SK-N-SH treated with all-trans-retinoic acid at 6 μM for 48 hours (cell line): ENCODE results near the gene MAN1A2.

Experiments used
- ATAC-seq: fragments of 200-7000 bp; cut with Tn5 transposase; 3 replicates; pipeline ENCODE4 v1.9.1; 2020; ENCODE audit warnings: mild to moderate bottlenecking, moderate library complexity
- ARNTL ChIP-seq: fragments of 450-650 bp; formaldehyde crosslinking; IDR thresholded peaks from 2 replicates; pipeline ENCODE4 v1.5.0; 2020; ENCODE audit warnings: low read depth, mild to moderate bottlenecking, moderate library complexity, borderline replicate concordance
- BACH2 ChIP-seq: fragments of 250-450 bp; sonication (Bioruptor Pico); IDR thresholded peaks from 2 replicates; pipeline ENCODE4 v1.9.0; 2021; ENCODE audit warnings: mild to moderate bottlenecking, borderline replicate concordance
- ESRRG ChIP-seq: fragments of 250-450 bp; sonication (Bioruptor Pico); IDR thresholded peaks from 2 replicates; pipeline ENCODE4 v1.6.1; 2021; ENCODE audit warnings: mild to moderate bottlenecking
- GLIS3 ChIP-seq: fragments of 250-450 bp; sonication (Bioruptor Pico); IDR thresholded peaks from 2 replicates; pipeline ENCODE4 v1.5.0; 2020; ENCODE audit warnings: mild to moderate bottlenecking, moderate library complexity
- ISL1 ChIP-seq: fragments of 250-450 bp; sonication (Bioruptor Pico); IDR thresholded peaks from 2 replicates; pipeline ENCODE4 v2.1.2; 2022; ENCODE audit warnings: mild to moderate bottlenecking, moderate library complexity
- OSR1 ChIP-seq: fragments of 250-450 bp; sonication (Bioruptor Pico); IDR thresholded peaks from 2 replicates; pipeline ENCODE4 v1.8.0; 2022; ENCODE audit warnings: moderate library complexity, mild to moderate bottlenecking, inconsistent platforms
- PPARA ChIP-seq: fragments of 250-450 bp; sonication (Bioruptor Pico); IDR thresholded peaks from 2 replicates; pipeline ENCODE4 v1.5.0; 2020; ENCODE audit warnings: mild to moderate bottlenecking, borderline replicate concordance
- RARB ChIP-seq: fragments of 250-450 bp; sonication (Bioruptor Pico); IDR thresholded peaks from 2 replicates; pipeline ENCODE4 v1.8.0; 2021; ENCODE audit warnings: mild to moderate bottlenecking, moderate library complexity
- SNAI2 ChIP-seq: fragments of 250-450 bp; sonication (Bioruptor Pico); IDR thresholded peaks from 2 replicates; pipeline ENCODE4 v1.5.0; 2020; ENCODE audit warnings: mild to moderate bottlenecking, moderate library complexity
- TCF4 ChIP-seq: fragments of 250-450 bp; sonication (Bioruptor Pico); IDR thresholded peaks from 2 replicates; pipeline ENCODE4 v1.8.0; 2021; ENCODE audit warnings: mild to moderate bottlenecking, moderate library complexity, borderline replicate concordance
- TOX ChIP-seq: fragments of 250-450 bp; sonication (Bioruptor Pico); IDR thresholded peaks from 2 replicates; pipeline ENCODE4 v1.8.0; 2021; ENCODE audit warnings: mild to moderate bottlenecking, moderate library complexity, borderline replicate concordance
- ZC3H10 ChIP-seq: fragments of 250-450 bp; sonication (Bioruptor Pico); IDR thresholded peaks from 2 replicates; pipeline ENCODE4 v1.5.1; 2021; ENCODE audit warnings: mild to moderate bottlenecking, moderate library complexity
- ZFP3 ChIP-seq: fragments of 250-450 bp; sonication (Bioruptor Pico); IDR thresholded peaks from 2 replicates; pipeline ENCODE4 v1.5.0; 2020; ENCODE audit warnings: mild to moderate bottlenecking, moderate library complexity
- ZFP30 ChIP-seq: fragments of 450-650 bp; formaldehyde crosslinking; IDR thresholded peaks from 2 replicates; pipeline ENCODE4 v1.5.0; 2022; ENCODE audit warnings: mild to moderate bottlenecking, moderate library complexity
- ZNF565 ChIP-seq: fragments of 450-650 bp; formaldehyde crosslinking; conservative IDR thresholded peaks from 2 replicates; pipeline ENCODE4 v1.5.0; 2020; ENCODE audit warnings: low read depth, mild to moderate bottlenecking, moderate library complexity
- ZNF70 ChIP-seq: fragments of 450-650 bp; formaldehyde crosslinking; IDR thresholded peaks from 2 replicates; pipeline ENCODE4 v1.5.0; 2020; ENCODE audit warnings: mild to moderate bottlenecking, moderate library complexity
- ZNF8 ChIP-seq: fragments of 450-650 bp; formaldehyde crosslinking; IDR thresholded peaks from 2 replicates; pipeline ENCODE4 v1.5.0; 2020; ENCODE audit warnings: mild to moderate bottlenecking, moderate library complexity
- TF ChIP-seq, protein P1 (sequence below): fragments of 250-450 bp; sonication (Bioruptor Pico); IDR thresholded peaks from 2 replicates; pipeline ENCODE4 v1.8.0; 2020; ENCODE audit warnings: mild to moderate bottlenecking, moderate library complexity, borderline replicate concordance
- TF ChIP-seq, protein P2 (sequence below): fragments of 250-450 bp; sonication (Bioruptor Pico); IDR thresholded peaks from 2 replicates; pipeline ENCODE4 v1.5.1; 2020; ENCODE audit warnings: low read depth, mild to moderate bottlenecking, moderate library complexity
- TF ChIP-seq, protein P3 (sequence below): fragments of 250-450 bp; sonication (Bioruptor Pico); IDR thresholded peaks from 2 replicates; pipeline ENCODE4 v1.5.0; 2020; ENCODE audit warnings: mild to moderate bottlenecking, moderate library complexity
- TF ChIP-seq, protein P4 (sequence below): fragments of 250-450 bp; sonication (Bioruptor Pico); IDR thresholded peaks from 2 replicates; pipeline ENCODE4 v1.8.0; 2021; ENCODE audit warnings: low read depth, mild to moderate bottlenecking, moderate library complexity, borderline replicate concordance

MAN1A2 gene

DNA sequence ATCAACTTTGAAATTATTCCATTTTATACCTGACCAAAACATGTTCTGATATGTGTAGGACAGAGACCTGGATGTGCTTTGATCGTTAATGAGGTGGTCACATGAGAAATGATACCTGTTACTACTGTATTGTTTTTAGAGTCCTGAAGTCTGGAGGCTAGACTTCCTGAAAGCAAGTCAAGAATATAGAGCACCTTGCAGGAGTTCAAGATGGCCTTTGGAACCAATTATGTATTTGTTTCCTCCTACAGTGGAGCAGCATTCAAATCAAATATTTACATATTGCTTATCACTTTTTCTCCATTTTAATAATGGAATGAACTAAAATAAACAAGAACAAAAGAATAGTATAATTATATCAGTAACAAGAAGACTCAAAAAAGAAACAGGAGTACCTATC lies 155.9 kb downstream of the MAN1A2 start (continued):
- TF ChIP-seq, protein P1, sequence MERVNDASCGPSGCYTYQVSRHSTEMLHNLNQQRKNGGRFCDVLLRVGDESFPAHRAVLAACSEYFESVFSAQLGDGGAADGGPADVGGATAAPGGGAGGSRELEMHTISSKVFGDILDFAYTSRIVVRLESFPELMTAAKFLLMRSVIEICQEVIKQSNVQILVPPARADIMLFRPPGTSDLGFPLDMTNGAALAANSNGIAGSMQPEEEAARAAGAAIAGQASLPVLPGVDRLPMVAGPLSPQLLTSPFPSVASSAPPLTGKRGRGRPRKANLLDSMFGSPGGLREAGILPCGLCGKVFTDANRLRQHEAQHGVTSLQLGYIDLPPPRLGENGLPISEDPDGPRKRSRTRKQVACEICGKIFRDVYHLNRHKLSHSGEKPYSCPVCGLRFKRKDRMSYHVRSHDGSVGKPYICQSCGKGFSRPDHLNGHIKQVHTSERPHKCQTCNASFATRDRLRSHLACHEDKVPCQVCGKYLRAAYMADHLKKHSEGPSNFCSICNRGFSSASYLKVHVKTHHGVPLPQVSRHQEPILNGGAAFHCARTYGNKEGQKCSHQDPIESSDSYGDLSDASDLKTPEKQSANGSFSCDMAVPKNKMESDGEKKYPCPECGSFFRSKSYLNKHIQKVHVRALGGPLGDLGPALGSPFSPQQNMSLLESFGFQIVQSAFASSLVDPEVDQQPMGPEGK, result no peak
- TF ChIP-seq PPARA (no peak), OSR1 (CRISPR knock-in tag) (no peak)
- TF ChIP-seq, protein P2, sequence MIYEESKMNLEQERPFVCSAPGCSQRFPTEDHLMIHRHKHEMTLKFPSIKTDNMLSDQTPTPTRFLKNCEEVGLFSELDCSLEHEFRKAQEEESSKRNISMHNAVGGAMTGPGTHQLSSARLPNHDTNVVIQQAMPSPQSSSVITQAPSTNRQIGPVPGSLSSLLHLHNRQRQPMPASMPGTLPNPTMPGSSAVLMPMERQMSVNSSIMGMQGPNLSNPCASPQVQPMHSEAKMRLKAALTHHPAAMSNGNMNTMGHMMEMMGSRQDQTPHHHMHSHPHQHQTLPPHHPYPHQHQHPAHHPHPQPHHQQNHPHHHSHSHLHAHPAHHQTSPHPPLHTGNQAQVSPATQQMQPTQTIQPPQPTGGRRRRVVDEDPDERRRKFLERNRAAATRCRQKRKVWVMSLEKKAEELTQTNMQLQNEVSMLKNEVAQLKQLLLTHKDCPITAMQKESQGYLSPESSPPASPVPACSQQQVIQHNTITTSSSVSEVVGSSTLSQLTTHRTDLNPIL (CRISPR knock-in tag), result no peak

DNA sequence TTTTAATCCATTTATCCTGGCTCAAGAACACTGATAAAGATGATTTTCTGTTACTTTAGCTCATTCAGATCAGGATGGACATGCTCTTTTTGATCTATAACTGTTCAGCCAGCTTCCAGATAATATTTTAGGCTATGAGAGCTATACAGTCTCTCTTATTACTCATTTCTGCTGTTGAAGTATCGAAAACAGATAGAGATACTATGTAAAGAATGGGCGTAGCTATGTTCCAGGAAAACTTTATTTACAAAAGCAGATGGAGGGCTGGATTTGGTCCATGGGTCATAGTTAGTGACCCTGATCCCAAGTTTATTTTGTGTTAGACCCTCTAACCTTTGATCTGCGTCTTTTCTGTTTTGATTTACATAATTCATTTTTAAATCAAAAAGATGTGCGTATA lies 159.8 kb downstream of the MAN1A2 start:
- no peak for ATAC-seq
- TF ChIP-seq ZFP3 (CRISPR knock-in tag) (no peak), BACH2 (no peak), OSR1 (CRISPR knock-in tag) (no peak), ZC3H10 (CRISPR knock-in tag) (no peak), ZNF565 (no peak)
- TF ChIP-seq, protein P1, result no peak
- TF ChIP-seq, all 23 proteins: peak for 0

DNA sequence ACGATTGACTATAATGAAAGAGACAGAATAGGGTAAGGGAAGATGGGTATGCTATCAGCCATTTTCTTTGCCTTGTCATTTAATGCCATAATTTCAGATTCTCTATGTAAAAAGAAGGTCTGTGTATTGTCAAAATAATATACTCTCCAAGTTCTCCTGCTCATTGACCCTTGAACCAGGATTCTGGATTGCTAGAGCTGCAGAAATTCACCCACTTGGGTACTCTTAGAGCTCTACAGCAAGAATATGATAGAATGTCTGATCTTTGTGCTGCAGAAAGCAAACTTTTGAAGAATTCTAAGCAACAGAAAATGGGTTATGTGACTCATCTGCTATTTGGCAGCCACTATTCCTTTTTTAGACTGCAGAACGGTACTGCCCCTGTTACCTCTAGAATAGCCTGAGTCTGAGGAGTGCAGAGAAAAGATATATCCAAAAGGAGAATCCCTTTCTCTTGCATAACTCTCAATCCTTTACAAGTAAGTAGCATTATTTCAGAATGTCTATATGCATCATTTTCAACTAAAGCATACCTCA lies 160.4 kb downstream of the MAN1A2 start:
- TF ChIP-seq OSR1 (CRISPR knock-in tag), result no peak
- TF ChIP-seq ZFP30 (CRISPR knock-in tag), result no peak
- no peak for TF ChIP-seq ZFP3 (CRISPR knock-in tag)
- no peak for TF ChIP-seq ARNTL (CRISPR knock-in tag)
- TF ChIP-seq ZNF8 (CRISPR knock-in tag), result no peak
- no peak for TF ChIP-seq ESRRG
- TF ChIP-seq, protein P1, result no peak
- TF ChIP-seq SNAI2 (CRISPR knock-in tag), result no peak
- TF ChIP-seq, protein P3, sequence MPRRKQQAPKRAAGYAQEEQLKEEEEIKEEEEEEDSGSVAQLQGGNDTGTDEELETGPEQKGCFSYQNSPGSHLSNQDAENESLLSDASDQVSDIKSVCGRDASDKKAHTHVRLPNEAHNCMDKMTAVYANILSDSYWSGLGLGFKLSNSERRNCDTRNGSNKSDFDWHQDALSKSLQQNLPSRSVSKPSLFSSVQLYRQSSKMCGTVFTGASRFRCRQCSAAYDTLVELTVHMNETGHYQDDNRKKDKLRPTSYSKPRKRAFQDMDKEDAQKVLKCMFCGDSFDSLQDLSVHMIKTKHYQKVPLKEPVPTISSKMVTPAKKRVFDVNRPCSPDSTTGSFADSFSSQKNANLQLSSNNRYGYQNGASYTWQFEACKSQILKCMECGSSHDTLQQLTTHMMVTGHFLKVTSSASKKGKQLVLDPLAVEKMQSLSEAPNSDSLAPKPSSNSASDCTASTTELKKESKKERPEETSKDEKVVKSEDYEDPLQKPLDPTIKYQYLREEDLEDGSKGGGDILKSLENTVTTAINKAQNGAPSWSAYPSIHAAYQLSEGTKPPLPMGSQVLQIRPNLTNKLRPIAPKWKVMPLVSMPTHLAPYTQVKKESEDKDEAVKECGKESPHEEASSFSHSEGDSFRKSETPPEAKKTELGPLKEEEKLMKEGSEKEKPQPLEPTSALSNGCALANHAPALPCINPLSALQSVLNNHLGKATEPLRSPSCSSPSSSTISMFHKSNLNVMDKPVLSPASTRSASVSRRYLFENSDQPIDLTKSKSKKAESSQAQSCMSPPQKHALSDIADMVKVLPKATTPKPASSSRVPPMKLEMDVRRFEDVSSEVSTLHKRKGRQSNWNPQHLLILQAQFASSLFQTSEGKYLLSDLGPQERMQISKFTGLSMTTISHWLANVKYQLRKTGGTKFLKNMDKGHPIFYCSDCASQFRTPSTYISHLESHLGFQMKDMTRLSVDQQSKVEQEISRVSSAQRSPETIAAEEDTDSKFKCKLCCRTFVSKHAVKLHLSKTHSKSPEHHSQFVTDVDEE (CRISPR knock-in tag), result no peak
- TF ChIP-seq TOX (CRISPR knock-in tag), result no peak
- TF ChIP-seq, protein P4, sequence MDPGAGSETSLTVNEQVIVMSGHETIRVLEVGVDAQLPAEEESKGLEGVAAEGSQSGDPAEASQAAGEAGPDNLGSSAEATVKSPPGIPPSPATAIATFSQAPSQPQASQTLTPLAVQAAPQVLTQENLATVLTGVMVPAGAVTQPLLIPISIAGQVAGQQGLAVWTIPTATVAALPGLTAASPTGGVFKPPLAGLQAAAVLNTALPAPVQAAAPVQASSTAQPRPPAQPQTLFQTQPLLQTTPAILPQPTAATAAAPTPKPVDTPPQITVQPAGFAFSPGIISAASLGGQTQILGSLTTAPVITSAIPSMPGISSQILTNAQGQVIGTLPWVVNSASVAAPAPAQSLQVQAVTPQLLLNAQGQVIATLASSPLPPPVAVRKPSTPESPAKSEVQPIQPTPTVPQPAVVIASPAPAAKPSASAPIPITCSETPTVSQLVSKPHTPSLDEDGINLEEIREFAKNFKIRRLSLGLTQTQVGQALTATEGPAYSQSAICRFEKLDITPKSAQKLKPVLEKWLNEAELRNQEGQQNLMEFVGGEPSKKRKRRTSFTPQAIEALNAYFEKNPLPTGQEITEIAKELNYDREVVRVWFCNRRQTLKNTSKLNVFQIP (CRISPR knock-in tag), result no peak
- TF ChIP-seq GLIS3 (CRISPR knock-in tag), result no peak
- no peak for TF ChIP-seq ZNF70 (CRISPR knock-in tag)
- no peak for TF ChIP-seq ISL1
- TF ChIP-seq RARB (CRISPR knock-in tag), result no peak
- no peak for TF ChIP-seq TCF4
- ATAC-seq, result peak; percentile 65
